HepG2 (cell line): Measurements from ENCODE around the gene CRY1. TPM values are rescaled to one million over a fixed set of nuclear protein-coding genes. Genes with fewer than 3 reads are reported as not detected.

Experiments used
- ATAC-seq: fragments of 200-7000 bp; cut with Tn5 transposase; 3 replicates; pipeline ENCODE4 v1.9.1; 2020; ENCODE audit warnings: mild to moderate bottlenecking, moderate library complexity
- BruUV-seq: library from RNA; stranded (reverse); fragments of 400-500 nt; replicated peaks from 2 replicates; lab custom pipeline; 2021; lab: Mats Ljungman, UMichigan
- CTCF ChIA-PET: fragments of 300-600 bp; formaldehyde crosslinking; extraction: SDS; loops from one replicate; lab custom pipeline; 2021; ENCODE audit warnings: low total read pairs, inconsistent platforms, low intra/inter-chr PET ratio; lab: Yijun Ruan, JAX
- POLR2A ChIA-PET: fragments of 350-600 bp; sonication (Branson Sonifier 250); formaldehyde crosslinking; loops from one replicate; lab custom pipeline; 2020; ENCODE audit warnings: antibody characterized with exemption, inconsistent platforms; lab: Yijun Ruan, JAX
- DNase-seq: peaks from one replicate; pipeline ENCODE4 v3.0.0-alpha.2; 2015; ENCODE audit warnings: low spot score
- FAIRE-seq: peaks from 3 replicates; lab custom pipeline; 2011; peaks lifted over from hg19 to GRCh38; lab: Jason Lieb, UNC
- H2AFZ ChIP-seq: one replicate; pipeline ENCODE4 v1.6.1; 2011; ENCODE audit warnings: low read length, inconsistent platforms
- H3K27ac ChIP-seq: fragments of 300-600 bp; 3 replicates; pipeline ENCODE4 v1.8.0; 2011; ENCODE audit warnings: mixed run types, mild to moderate bottlenecking, mixed read lengths, low read length, inconsistent platforms; ENCODE audit not compliant: insufficient read depth; ENCODE audit errors: extremely low read length
- H3K27me3 ChIP-seq, 2 experiments: fragments of 200-600 bp in 1 of 2; 2 replicates in 1 of 2; 3 replicates in 1 of 2; pipeline versions ENCODE4 v1.6.0 to v1.8.0; 2011; ENCODE audit warnings: low read length in 2 of 2, mild to moderate bottlenecking in 2 of 2, moderate library complexity in 2 of 2, inconsistent platforms in 1 of 2; ENCODE audit not compliant: insufficient read depth in 2 of 2, control insufficient read depth in 1 of 2
- H3K36me3 ChIP-seq, 2 experiments: fragments of 200-600 bp in 1 of 2; replicated peaks in 1 of 2; 2 replicates in 1 of 2; 3 replicates in 1 of 2; pipeline versions ENCODE4 v1.5.1 to v1.8.0; 2011; ENCODE audit warnings: low read length in 2 of 2, inconsistent platforms in 1 of 2; ENCODE audit not compliant: insufficient read depth in 2 of 2, control insufficient read depth in 1 of 2
- H3K4me1 ChIP-seq: 2 replicates; pipeline ENCODE4 v1.5.1; 2012; ENCODE audit warnings: low read length, inconsistent platforms; ENCODE audit not compliant: insufficient read depth
- H3K4me2 ChIP-seq: 2 replicates; pipeline ENCODE4 v1.6.0; 2011; ENCODE audit warnings: low read depth, low read length, inconsistent platforms
- H3K4me3 ChIP-seq, 3 experiments: fragments of 200-600 bp in 1 of 3; sonication (generic), shearing (Covaris generic) in 1 of 3; replicated peaks in 1 of 3; 2 replicates each; pipeline ENCODE4 v1.5.1; 2011 to 2016; ENCODE audit warnings: low read length in 3 of 3, inconsistent platforms in 2 of 3, low read depth in 2 of 3, mild to moderate bottlenecking in 2 of 3, control low read depth in 1 of 3, mixed read lengths in 1 of 3; ENCODE audit not compliant: insufficient read depth in 1 of 3
- H3K79me2 ChIP-seq: one replicate; pipeline ENCODE4 v1.6.1; 2011; ENCODE audit warnings: low read length, inconsistent platforms; ENCODE audit not compliant: insufficient read depth
- H3K9ac ChIP-seq: 2 replicates; pipeline ENCODE4 v1.6.0; 2011; ENCODE audit warnings: mild to moderate bottlenecking, low read depth, low read length, inconsistent platforms; ENCODE audit not compliant: insufficient read depth
- H3K9me3 ChIP-seq: 2 replicates; pipeline ENCODE4 v1.5.1; 2012; ENCODE audit warnings: mild to moderate bottlenecking, low read length
- H4K20me1 ChIP-seq: 2 replicates; pipeline ENCODE4 v1.6.0; 2011; ENCODE audit warnings: inconsistent platforms, mild to moderate bottlenecking, low read length, moderate library complexity; ENCODE audit not compliant: insufficient read depth
- AHDC1 ChIP-seq: sonication (generic); formaldehyde crosslinking; IDR thresholded peaks from 2 replicates; pipeline ENCODE4 v1.5.1; 2020; ENCODE audit warnings: mild to moderate bottlenecking, missing genetic modification reagents, borderline replicate concordance
- CBFB ChIP-seq: sonication (generic); formaldehyde crosslinking; IDR thresholded peaks from 2 replicates; pipeline ENCODE4 v1.4.0; 2020; ENCODE audit warnings: missing genetic modification reagents
- CBX2 ChIP-seq, 2 experiments: fragments of 200-600 bp in 1 of 2; sonication (generic); formaldehyde crosslinking in 1 of 2; IDR thresholded peaks; 2 replicates each; pipeline versions ENCODE4 v1.7.0 to v1.8.1; 2018 to 2022; ENCODE audit warnings: low read depth in 2 of 2, low read length in 1 of 2, mild to moderate bottlenecking in 1 of 2, missing genetic modification reagents in 1 of 2
- GTF2F1 ChIP-seq: fragments of 150-350 bp; IDR thresholded peaks from 2 replicates; pipeline ENCODE4 v1.6.1; 2014; ENCODE audit warnings: low read length
- LBX2 ChIP-seq: sonication (generic); formaldehyde crosslinking; IDR thresholded peaks from 2 replicates; pipeline ENCODE4 v1.5.0; 2020; ENCODE audit warnings: missing genetic modification reagents, mild to moderate bottlenecking, borderline replicate concordance
- MATR3 ChIP-seq: sonication (generic); formaldehyde crosslinking; IDR thresholded peaks from 2 replicates; pipeline ENCODE4 v1.4.0; 2020; ENCODE audit warnings: missing genetic modification reagents
- NR2F1 ChIP-seq, 2 experiments: fragments of 450-650 bp in 1 of 2; formaldehyde crosslinking in 1 of 2; IDR thresholded peaks; 2 replicates each; pipeline versions ENCODE4 v1.5.0 to v1.6.1; 2016 to 2020; ENCODE audit warnings: mild to moderate bottlenecking in 1 of 2, missing compliant biosample characterization in 1 of 2, missing genetic modification reagents in 1 of 2, moderate library complexity in 1 of 2
- PHF8 ChIP-seq: sonication (generic); formaldehyde crosslinking; IDR thresholded peaks from 2 replicates; pipeline ENCODE4 v1.5.0; 2020; ENCODE audit warnings: missing genetic modification reagents
- SMAD9 ChIP-seq: sonication (generic); formaldehyde crosslinking; IDR thresholded peaks from 2 replicates; pipeline ENCODE4 v1.5.1; 2020; ENCODE audit warnings: mild to moderate bottlenecking, missing genetic modification reagents
- ZBTB4 ChIP-seq: sonication (generic); formaldehyde crosslinking; IDR thresholded peaks from 2 replicates; pipeline ENCODE4 v1.4.0; 2020; ENCODE audit warnings: missing genetic modification reagents, mild to moderate bottlenecking, borderline replicate concordance
- ZFP41 ChIP-seq: sonication (generic); formaldehyde crosslinking; IDR thresholded peaks from 2 replicates; pipeline ENCODE4 v1.4.0; 2020; ENCODE audit warnings: mild to moderate bottlenecking, missing genetic modification reagents, borderline replicate concordance
- ZNF503 ChIP-seq: sonication (generic); formaldehyde crosslinking; IDR thresholded peaks from 2 replicates; pipeline ENCODE4 v1.4.0; 2020; ENCODE audit warnings: missing genetic modification reagents
- WGBS: methylation state at CpG from one replicate; pipeline ENCODE4 v1.1.6; 2017; ENCODE audit warnings: low lambda C conversion rate; 5-methylcytosine and 5-hydroxymethylcytosine counted together
- in situ Hi-C: cut with HindIII; loops from 2 replicates; pipeline ENCODE4 v1.10.0; 2017; ENCODE audit warnings: low pct_unique_long_range_greater_than_20kb; ENCODE audit not compliant: extremely low pct_ligation_motif_present
- intact Hi-C: fragments of 100-400 bp; cut with micrococcal nuclease; formaldehyde crosslinking; loops from one replicate; pipeline ENCODE4 v1.10.0; 2022; ENCODE audit not compliant: unreplicated experiment
- polyA plus RNA-seq, 8 experiments: library from polyadenylated mRNA; depleted of rRNA in 3 of 8; stranded (reverse) in 7 of 8; unstranded in 1 of 8; fragments of >200 nt; fragmentation: Illumina TruSeq in 4 of 8; extraction: Trizol in 4 of 8; gene quantifications; 2 replicates each; pipeline versions ENCODE4 v1.2.1 to v1.2.3, GENCODE V29; 2011 to 2016; ENCODE audit warnings: low read depth in 4 of 8, missing spikeins in 1 of 8, mixed read lengths in 1 of 8; ENCODE audit not compliant: insufficient read depth in 1 of 8
- total RNA-seq, 5 experiments: library from RNA; depleted of rRNA; stranded (reverse); fragments of >200 nt; fragmentation: Illumina TruSeq; extraction: Trizol; gene quantifications; 2 replicates each; pipeline ENCODE4 v1.2.3, GENCODE V29; 2016; ENCODE audit warnings: low read depth in 1 of 5

CRY1 gene
- total and polyA plus RNA-seq, 2 of the 13 experiments (the other 11 are each of a cell fraction or from before 2014, with no cell fraction given), result 11.4 to 13.9 TPM

GRCh38 chr12:107091381-107091780, 2.0 kb downstream of the CRY1 start:
- H3K79me2 ChIP-seq, result peaks cover 45% of the 10 kb centered on the region
- POLR2A ChIA-PET, result no interaction called here
- no peak for TF ChIP-seq CBX2 (IDR thresholded peaks at IDR 0.05; ENCODE audit: low read depth, low read length)
- no peak for TF ChIP-seq CBX2 (CRISPR knock-in tag; IDR thresholded peaks at IDR 0.05; ENCODE audit: low read depth)
- no peak for TF ChIP-seq ZNF503 (CRISPR knock-in tag)
- TF ChIP-seq PHF8 (CRISPR knock-in tag), result no peak
- TF ChIP-seq GTF2F1, result no peak
- no peak for TF ChIP-seq AHDC1 (CRISPR knock-in tag)
- no peak for TF ChIP-seq CBFB (CRISPR knock-in tag)
- TF ChIP-seq MATR3 (CRISPR knock-in tag), result no peak
- TF ChIP-seq LBX2 (CRISPR knock-in tag), result no peak
- TF ChIP-seq SMAD9, result no peak
- no peak for TF ChIP-seq ZFP41
- TF ChIP-seq ZBTB4 (CRISPR knock-in tag), result no peak
- no peak for TF ChIP-seq NR2F1 (CRISPR knock-in tag; IDR thresholded peaks at IDR 0.05)

More at GRCh38 chr12:107091381-107091780, 2.0 kb downstream of the CRY1 start:
- H2AFZ ChIP-seq, result no peak overlapping the region
- intact Hi-C loops (no loop called here), in situ Hi-C loops (no loop called here)
- peak overlapping the region; percentile 92 for H3K4me2 ChIP-seq
- FAIRE-seq (no peak), ATAC-seq (no peak), DNase-seq (no peak)
- H3K4me1 ChIP-seq, result peaks cover 24% of the 10 kb centered on the region
- peak overlapping the region; percentile 70 to 95 (median 78); a peak in 3 of 6 replicates for H3K4me3 ChIP-seq
- H3K27me3 ChIP-seq, result no peaks in the 10 kb centered on the region; a peak in 1 of 5 replicates
- CTCF ChIA-PET, result interaction anchor here (1.3 to 1.5 kb wide), 3 partner anchors 13 to 516 kb away, joined by 4 to 11 read pairs (median 5); no protein-coding TSS in a partner anchor
- whole genome bisulfite sequencing, result 76% methylated on average over 4 of the region's 4 CpGs
- 0 out of 2 replicates have a peak overlapping the region, but pooled peaks have one; percentile 97 for H3K9ac ChIP-seq
- 0 out of 5 replicates have a peak, but pooled peaks cover 0 to 4% of the 10 kb centered on the region in 2 experiments for H3K36me3 ChIP-seq
- H3K27ac ChIP-seq, result no peak overlapping the region
- H4K20me1 ChIP-seq, result no peaks in the 10 kb centered on the region
- 0 out of 2 replicates have a peak, but pooled peaks cover under 1% of the 10 kb centered on the region for H3K9me3 ChIP-seq
- no TSS peak for BruUV-seq
